HG02938 (cell line): ENCODE measurements around the gene CCDC7.
"Not testable (repeated sequence)": the region's sequence is repeated elsewhere in the genome, so short reads cannot be mapped to it uniquely, and the experiment has no call there.

Experiments used
- ATAC-seq: cut with Tn5 transposase; IDR thresholded peaks from one replicate; pipeline ENCODE4 v1.9.1; 2021; ENCODE audit warnings: mild to moderate bottlenecking, moderate library complexity; ENCODE audit not compliant: unreplicated experiment

CCDC7 gene

DNA sequence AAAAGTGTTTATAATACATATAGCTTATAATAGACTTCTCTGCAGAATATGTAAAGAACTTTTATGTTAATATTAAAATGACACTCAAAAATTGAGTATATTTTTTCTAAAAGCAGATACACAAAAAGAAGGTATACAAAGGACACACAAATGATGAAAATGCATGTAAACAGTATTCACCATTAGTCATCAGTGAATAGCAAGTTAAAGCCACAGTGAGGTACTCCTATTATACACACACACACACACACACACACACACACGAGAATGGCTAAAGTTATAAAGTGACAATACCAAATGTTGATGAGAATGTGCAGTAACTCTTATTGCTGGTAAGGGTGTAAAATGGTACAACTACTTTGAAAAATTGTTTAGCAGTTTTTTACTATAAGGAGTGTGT lies 419.2 kb downstream of the CCDC7 start:
- no peak for ATAC-seq

DNA sequence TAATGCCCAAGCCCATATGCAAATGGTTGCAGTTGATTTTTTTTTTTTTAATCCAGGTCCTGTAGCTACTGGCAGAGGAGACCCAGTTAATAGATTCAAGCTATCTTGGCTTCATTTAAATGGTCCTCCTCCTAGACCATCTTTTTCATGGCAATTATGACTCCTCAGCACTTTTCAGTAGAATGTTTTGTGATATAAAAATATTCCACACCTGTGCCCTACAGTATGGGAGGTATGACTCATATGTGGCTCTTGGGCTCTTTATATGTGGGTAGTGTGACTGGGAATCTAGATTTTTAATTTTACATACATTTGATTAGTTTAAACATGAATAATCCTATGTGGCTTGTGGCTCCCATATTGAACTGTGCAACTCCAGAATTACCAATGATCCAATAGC lies 432.0 kb downstream of the CCDC7 start:
- ATAC-seq, result no peak

GRCh38 chr10:32878646-32879045 lies 432.7 kb downstream of the CCDC7 start:
- ATAC-seq, result no peak

DNA sequence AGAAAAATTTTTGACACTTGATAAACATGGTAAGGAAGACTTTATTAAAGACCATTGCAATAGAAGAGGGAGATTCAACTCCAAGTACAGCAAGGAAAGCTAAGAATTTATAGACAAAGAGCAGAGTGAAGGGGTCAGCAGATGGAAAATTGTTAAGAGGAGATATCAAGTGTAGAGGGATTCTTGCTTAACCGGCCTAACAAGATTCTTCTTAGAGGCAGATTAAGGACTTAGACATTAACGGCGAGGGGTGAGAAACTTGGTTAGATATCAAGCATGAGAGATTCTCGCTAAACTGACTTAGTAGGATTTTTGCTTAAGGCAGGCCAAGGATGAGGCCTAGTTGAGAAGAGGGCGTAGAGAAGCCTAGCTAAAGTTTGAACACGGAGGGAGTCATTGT lies 436.1 kb downstream of the CCDC7 start:
- no peak for ATAC-seq

GRCh38 chr10:32887481-32887880 lies 441.5 kb downstream of the CCDC7 start:
- no peak for ATAC-seq

- ATAC-seq, result no peak
These were observed 442.4 kb downstream of the CCDC7 start for GRCh38 chr10:32888161-32888927.

GRCh38 chr10:32889631-32890212 lies 443.8 kb downstream of the CCDC7 start:
- ATAC-seq, result no peak

DNA sequence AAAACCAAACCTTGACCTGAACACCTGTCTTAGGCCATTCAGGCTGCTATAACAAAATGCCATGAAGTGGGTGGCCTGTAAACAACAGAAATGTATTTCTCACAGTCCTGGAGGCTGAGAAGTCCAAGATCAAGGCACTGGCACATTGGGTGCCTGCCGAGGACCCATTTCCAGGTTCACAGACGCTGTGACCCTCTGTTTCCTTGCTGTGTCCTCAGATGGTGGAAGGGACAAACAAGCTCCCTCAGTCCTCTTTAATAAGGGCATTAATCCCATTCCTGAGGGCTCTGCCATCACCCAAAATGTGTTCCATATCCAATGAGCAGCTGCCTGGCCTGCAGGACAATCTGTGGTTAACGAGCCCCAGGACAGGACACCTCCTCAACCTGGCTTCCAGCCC lies 444.5 kb downstream of the CCDC7 start:
- ATAC-seq, result no peak

DNA sequence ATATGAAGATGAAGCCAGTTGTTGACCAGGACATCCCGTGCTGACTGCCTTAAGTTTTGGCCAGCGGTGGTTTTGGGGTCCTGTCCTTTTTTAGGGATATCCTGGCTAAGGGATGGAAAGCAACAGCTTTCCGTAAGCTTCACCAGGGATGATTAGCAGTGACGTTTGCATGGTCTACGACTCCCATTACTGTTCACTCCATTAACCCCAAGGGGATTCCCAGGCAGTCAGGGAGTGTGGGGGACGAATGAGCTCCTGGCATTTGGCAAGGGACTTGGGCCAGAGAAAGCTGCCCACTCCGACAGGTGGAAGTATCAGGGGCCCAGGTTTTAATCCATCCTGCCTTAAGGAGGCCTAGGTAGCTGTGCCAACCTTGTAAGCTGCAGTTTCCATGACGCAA lies 445.3 kb downstream of the CCDC7 start:
- no peak for ATAC-seq

DNA sequence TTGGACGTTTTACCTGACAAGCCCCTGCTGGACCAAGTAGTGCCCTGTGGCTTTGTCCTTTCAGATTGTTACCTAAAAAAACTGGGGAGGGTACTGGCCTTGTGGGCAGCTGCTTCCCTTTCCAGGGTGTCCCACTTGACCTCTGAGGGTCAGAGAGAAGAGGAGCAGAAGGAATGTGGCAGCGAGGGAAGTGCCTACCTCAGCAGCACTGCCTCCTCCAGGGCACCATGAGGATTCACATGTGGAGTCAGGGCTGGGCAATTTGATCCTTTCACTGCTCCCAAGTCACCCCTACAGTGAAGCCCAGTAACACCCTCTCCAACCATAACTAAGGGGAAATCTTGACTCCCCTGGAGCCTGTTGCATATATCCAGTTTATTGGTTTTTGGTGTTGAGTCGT lies 447.5 kb downstream of the CCDC7 start:
- ATAC-seq, result no peak

GRCh38 chr10:32893916-32894664 lies 448.1 kb downstream of the CCDC7 start:
- no peak for ATAC-seq

GRCh38 chr10:32895200-32895968 lies 449.4 kb downstream of the CCDC7 start:
- ATAC-seq, result not testable (repeated sequence)

DNA sequence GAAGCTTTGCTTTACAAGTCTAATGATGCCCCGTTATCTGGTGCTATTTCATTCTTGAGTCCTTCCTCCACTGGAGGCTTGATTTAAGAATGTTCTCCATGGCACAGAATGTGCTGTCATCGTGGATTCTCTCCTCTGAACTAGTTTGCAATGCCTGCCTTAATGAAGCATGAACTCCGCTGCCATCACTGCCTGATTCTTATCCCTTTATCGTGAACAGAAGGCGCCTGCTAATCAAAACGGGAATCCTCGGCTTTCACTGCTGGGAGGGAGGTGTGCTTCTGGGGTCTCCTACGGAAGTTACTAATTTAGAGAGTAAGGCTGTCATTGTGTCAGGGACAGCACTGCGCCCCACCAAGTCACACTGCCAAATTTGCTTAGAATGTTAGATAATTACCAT lies 455.9 kb downstream of the CCDC7 start:
- no peak for ATAC-seq

- ATAC-seq, result no peak
These were observed 459.5 kb downstream of the CCDC7 start for GRCh38 chr10:32905466-32905865.

GRCh38 chr10:32906595-32906994 lies 460.7 kb downstream of the CCDC7 start:
- no peak for ATAC-seq

DNA sequence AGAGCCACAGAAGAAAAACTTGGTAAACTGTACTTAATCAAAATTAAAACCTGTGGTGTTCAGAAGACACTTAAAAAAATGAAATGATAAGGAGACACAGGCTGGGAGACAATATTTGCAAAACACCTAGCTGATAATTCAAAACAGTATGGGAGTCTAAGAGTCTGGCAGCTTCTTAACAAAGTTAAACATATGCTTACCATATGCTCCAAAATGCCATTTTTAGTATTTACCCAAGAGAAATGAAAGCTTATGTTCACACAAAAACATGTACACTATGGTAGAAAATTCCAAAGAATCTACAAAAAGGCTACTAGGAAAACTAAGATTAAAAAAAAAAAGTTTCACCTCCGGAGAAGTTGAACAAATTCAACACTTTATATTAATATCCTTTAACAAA lies 463.5 kb downstream of the CCDC7 start:
- no peak for ATAC-seq

GRCh38 chr10:32909970-32910369 lies 464.0 kb downstream of the CCDC7 start:
- not testable (repeated sequence) for ATAC-seq

DNA sequence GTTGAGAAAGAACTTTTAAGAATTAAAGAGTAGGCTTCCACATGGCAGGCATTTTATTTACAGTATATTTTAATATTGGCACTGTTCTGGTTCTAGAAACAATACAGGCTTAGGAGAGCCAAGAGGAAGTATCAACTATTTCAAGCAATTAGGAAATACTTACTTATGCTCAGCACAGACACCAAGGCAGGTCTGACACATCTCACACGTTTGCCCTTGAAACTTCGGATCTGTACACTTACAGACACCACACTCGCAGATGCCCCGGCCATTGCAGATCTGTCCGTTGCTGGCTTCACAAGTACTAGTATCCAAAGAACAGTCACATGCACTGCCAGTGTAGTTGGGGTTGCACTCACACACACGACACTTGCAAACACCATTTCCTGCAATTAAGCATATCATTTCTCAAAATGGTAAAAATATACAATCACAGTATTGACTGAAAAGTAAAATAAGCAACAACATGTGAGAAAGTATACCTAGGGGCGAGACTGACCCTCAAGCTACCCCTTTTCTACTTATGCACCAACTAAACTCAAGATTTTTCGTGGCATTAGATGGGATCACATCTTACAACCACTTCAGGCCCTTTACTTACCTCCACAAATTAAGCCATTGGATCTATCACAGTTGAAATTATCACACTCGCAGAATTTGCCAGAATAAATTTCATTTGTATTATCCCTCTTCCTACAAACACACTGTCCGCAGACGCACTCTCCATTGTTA lies 465.5 kb downstream of the CCDC7 start:
- no peak for ATAC-seq

GRCh38 chr10:32917817-32918216 lies 471.9 kb downstream of the CCDC7 start:
- not testable (repeated sequence) for ATAC-seq

GRCh38 chr10:32922170-32922569 lies 476.2 kb downstream of the CCDC7 start:
- no peak for ATAC-seq

DNA sequence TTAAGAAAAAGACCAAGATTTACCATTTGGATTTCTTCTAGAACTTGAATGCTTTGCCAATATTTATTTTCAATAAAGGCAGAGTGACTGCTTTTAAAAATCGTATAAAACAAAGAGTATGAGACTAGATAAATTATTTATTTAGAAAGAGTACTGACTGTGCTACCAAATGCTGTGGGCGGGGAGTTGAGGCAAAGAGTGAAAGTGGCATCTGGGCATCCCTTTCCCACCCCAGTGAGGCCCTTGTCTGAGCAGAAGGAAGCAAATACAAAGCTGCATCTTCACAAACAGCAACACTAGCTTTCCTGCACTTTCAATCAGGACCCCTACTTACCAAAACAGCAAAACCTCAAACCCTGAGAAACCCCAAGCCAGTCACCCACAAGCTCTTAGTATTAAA lies 477.2 kb downstream of the CCDC7 start:
- ATAC-seq, result no peak
